Peyer's patch (tissue), 4 donors: Measurements from ENCODE around the gene LST1.

Experiments
- POLR2A ChIP-seq, 2 donors: fragments of 450-650 bp; IDR thresholded peaks; one replicate each; pipeline ENCODE4 v1.5.1; 2017; ENCODE audit warnings: antibody characterized with exemption in 2 of 2, mild to moderate bottlenecking in 2 of 2, moderate library complexity in 2 of 2
- TF ChIP-seq, protein P1 (sequence below), 6 experiments: fragments of 450-650 bp in 4 of 6; fragments of 200-600 bp in 2 of 6; sonication (generic) in 1 of 6; IDR thresholded peaks; one replicate each; pipeline ENCODE4 v1.5.1; 2017 to 2019; ENCODE audit warnings: antibody characterized with exemption in 6 of 6, mild to moderate bottlenecking in 3 of 6, moderate library complexity in 1 of 6

DNA sequence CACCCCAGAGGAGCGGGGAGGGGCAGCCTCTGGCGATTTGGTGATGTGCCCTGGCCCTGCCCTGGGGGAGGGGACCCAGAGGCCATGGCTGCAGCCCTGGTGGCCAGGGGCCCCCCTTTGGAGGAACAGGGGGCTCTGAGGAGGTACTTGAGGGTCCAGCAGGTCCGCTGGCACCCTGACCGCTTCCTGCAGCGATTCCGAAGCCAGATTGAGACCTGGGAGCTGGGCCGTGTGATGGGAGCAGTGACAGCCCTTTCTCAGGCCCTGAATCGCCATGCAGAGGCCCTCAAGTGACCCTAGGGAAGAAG is 27.8 kb upstream of the LST1 start:
- TF ChIP-seq, protein P1, sequence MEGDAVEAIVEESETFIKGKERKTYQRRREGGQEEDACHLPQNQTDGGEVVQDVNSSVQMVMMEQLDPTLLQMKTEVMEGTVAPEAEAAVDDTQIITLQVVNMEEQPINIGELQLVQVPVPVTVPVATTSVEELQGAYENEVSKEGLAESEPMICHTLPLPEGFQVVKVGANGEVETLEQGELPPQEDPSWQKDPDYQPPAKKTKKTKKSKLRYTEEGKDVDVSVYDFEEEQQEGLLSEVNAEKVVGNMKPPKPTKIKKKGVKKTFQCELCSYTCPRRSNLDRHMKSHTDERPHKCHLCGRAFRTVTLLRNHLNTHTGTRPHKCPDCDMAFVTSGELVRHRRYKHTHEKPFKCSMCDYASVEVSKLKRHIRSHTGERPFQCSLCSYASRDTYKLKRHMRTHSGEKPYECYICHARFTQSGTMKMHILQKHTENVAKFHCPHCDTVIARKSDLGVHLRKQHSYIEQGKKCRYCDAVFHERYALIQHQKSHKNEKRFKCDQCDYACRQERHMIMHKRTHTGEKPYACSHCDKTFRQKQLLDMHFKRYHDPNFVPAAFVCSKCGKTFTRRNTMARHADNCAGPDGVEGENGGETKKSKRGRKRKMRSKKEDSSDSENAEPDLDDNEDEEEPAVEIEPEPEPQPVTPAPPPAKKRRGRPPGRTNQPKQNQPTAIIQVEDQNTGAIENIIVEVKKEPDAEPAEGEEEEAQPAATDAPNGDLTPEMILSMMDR (IDR thresholded peaks at IDR 0.05): no peak
- TF ChIP-seq POLR2A (IDR thresholded peaks at IDR 0.05): no peak
